HG03039 (cell line): Measurements from ENCODE around the gene DEGS1.

ENCODE experiments used
- ATAC-seq: cut with Tn5 transposase; IDR thresholded peaks from one replicate; pipeline ENCODE4 v1.9.1; 2021; ENCODE audit warnings: mild to moderate bottlenecking, moderate library complexity; ENCODE audit not compliant: unreplicated experiment

The DEGS1 gene

DNA sequence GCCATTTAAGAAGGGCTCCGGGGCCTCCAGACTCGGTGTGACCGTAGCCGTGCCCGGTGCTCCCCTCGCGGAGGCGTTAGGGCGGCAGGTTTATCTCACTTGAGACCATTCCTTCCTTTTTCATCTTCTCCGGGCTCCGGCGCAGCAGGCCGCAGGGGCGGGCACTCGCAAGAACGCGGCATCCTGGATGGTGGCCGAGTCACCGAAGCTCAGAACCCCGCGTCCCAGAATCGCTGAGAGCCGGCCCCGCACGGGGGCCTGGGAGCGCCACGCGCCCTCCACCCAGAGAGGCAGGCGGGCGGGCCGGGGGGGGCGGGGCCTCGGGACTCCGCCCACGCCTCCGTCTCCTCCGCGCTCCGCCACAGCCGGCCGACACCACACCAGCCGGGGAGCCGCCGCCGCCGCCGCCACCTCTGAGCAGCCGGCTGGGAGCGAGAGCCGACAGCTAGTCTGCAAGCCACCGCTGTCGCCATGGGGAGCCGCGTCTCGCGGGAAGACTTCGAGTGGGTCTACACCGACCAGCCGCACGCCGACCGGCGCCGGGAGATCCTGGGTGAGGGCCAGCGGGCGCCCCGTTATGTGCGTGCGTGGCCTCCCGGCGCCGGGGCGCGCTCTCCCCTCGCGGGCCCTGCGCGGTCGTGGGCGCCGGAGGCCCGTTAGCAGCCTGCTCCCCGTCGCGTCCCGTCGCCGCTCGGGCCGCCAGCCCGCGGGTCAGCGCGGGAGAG is at the start of gene DEGS1:
DEGS1 (plus strand) TSS at position 375 of the 725 bp plus-strand sequence; CDS start at position 472, 97 bp downstream.
- peak; percentile 70 for ATAC-seq

DNA sequence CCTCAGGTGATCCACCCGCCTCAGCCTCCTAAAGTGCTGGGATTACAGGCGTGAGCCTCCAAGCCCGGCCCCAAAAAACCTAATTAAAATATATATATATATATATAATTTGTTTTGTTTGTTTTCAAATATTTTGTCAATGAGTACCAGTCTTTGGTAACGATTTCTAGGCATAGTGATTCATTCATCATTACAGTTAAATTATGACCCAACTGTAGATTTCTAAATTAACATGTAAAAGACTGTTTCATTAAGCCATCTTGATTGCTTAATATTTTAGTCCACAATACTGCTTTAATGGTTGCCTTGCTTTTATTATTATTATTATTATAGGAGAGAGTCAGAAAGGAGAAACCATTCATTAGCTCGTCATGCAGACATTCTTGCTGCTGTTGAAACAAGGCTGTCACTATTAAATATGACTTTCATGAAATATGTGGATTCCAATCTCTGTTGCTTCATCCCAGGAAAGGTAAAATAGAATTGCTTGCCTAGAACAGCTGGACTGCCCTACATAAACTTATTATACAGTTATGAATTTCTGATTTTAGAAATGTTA is 49.2 kb upstream of the DEGS1 start:
- ATAC-seq: no peak

DNA sequence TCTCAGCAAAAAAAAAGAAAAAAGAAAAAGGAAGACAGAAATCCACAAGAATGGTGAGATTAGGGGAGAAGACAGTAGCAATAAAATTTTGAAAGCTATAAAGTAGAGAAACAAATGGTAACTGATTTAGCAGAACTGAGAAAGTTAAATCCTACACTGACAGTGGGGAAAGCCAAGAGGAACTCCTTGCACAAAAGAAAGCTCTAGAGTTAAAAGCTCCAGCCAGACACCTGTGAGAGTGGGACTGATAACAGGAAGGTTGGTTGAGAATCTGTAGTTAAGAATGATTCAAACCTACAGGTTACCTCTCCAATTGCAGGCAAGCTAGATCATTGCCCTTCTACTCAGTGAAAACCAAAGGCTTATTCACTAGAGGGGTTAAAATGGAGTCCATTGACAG is 45.5 kb upstream of the DEGS1 start:
- ATAC-seq: no peak

DNA sequence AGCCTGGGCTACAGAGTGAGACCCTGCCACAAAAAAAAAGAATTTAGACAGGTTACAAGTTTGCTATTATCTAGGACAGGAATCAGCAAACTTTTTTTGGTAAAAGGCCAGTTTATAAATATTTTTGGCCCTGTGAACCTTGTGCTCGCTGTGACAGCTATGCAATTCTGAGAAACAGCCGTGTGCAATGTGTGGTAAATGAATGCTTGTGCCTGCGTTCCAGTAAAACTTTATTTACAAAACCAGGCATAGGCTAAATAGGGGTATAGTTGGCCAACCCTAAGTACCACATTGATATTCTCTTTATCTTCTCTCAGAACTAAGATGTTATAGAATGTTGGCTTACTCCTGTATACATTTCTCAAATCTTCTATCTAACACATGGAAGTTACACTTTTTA is 44.8 kb upstream of the DEGS1 start:
- no peak for ATAC-seq

DNA sequence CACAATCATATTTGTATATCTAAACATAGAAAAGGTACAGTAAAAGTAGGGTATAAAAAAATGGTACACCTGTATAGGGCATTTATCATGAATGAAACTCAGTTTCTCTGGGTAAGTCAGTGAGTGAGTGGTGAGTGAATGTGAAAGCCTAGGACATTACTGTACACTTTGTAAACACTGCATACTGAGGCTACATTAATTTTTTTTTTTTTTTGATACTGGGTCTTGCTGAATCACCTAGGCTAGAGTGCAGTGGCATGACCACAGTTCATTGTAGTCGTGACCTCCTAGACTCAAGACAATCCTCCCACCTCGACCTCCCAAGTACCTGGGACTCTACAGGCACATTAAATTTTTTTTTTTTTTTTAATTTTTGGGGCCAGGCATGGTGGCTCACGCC is 41.3 kb upstream of the DEGS1 start:
- no peak for ATAC-seq

DNA sequence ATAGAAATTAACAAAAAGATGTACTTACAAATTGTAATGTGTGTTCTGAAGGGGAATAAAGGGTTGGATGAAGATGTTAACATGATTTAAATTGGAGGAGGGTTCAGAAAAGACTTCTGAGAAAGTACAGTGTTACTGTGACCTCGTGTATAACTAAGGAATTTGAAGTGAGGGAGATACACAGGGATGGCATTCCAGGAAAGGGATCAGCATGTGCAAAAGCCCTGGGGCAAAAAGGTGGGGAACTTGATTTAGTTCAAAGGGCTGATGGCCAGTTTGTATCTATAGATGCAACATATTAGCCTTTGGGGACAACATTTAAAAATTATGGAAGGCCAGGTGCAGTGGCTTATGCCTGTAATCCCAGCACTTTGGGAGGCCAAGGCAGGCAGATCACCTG is 33.3 kb upstream of the DEGS1 start:
- ATAC-seq: no peak

DNA sequence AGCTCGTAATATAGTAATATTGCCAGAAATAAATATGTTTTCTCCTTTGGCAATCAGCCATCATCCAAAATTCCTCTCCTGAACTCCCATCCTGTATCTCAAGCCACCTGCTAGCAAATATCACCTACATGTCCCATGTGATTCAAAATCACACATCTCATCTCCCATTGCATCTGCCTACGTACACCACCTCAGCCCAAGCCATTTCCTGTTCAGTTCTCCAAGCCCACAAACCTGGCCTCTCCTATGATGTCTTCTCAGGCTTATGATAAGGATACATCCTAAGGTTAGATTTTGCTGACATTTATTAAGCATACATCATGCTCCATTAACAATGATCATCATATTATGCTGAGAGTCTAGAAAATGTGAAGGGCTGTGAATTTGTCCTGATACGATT is 31.9 kb upstream of the DEGS1 start:
- no peak for ATAC-seq

DNA sequence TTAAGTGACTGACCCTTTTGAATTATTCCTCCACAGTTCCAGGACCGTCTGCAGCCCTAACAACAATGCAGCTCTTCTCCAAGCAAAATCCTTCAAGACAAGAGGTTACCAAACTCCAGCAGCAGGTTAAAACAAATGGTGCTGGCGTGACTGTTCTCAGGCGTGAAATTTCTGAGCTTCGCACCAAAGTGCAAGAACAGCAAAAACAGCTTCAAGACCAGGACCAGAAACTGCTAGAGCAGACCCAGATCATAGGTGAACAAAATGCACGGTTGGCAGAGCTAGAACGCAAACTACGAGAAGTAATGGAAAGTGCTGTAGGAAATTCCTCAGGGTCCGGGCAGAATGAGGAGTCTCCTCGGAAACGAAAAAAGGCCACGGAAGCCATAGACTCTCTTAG is 25.7 kb upstream of the DEGS1 start:
- no peak for ATAC-seq

DNA sequence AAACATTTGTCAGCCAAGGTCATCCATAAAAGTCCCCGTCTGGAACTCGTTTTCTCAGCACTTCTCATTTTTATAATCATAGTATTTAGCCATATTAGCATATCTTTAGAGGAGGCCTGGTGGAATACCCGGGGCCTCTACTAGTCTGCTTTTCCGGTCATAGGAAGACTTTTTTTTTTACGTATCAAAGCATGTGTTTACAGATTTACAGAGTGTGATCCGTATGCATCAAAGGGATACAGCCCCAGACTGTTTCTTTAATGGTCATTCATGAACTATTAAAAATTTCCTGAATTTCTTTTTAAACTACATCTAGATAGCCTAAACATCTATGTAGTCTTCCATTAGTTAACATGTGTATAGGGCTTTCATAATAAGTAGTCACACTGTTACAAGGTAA is 23.5 kb upstream of the DEGS1 start:
- no peak for ATAC-seq

DNA sequence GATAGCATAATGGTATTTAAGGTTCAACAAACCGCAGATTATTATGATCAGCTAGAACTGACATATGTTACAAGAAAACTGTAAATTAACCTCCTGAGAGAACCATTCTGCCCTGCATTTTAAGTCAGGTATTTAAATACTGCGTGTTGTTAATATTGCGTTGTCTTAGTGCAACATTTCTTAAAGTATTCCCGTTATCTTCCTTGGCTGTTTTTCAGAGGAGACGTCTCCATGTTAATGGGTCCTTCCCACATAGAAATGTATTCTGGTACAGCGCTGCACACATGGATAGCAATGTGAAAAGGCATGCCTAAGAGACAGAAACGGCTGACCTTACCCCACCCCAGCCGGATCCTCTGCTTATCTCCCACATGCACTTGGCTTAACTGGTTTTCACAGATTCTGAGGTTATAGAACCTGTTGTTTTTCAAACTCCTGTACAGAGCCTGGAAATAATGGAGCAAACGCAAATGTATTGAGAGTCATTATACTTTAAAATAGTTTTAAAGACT is 22.8 kb upstream of the DEGS1 start:
- ATAC-seq: no peak

DNA sequence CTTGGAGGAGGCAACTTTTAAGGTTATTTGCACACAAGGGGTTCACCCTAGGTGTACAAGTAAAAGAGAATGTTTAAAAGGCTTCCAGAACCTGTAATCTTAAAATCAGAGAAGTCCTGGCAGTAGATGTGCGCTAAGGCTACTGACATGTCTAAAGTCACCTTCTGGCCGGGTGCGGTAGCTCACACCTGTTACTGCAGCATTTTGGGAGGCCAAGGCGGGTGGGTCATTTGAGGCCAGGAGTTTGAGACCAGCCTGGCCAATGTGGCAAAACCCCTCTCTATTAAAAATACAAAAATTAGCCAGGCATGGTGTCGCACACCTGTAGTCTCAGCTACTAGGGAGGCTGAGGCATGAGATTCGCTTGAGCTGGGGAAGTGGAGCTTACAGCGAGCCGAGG is 20.3 kb upstream of the DEGS1 start:
- no peak for ATAC-seq

DNA sequence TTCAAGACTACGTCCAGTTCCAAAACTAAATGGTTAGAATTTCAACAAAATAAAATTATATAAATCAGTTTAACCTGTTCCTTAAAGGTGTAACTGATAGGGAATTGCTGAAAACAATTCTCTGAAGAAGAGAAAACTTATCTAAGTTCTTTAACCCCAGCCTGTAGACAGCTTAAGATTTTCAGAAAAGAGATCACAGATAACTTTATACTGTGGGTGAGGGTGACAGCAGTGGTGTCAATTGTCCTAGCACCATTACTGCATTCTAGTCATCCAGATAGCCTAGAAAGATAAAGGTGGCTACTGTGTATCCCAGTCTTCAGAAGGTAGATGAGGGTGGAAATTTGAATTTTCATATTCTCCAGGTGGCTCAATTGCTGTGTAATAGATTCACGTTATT is 19.7 kb upstream of the DEGS1 start:
- no peak for ATAC-seq

DNA sequence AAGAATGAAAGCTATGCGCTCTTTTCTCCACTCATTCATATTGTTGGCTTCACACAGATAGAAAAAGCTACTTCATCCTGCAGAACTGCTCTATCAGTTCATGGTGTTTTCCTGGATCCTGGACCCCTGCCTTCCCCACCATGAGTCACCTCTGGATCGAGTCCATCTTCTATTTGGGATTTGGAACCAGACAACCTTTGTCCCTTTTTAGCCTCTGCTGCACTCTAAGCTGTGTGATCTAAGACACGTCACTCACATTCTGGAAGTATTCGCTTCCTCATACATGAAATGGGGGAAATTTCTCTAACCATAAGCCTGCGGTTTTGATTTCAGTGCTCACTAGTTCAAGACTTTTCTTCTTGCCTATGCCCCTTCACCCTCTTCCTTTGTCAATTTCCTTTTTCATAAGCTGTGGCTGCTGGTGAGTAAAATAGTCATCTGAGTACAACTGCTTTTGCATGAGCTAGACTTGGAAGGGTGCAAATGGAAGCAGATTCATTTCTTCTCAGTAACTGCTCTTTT is 14.1 kb upstream of the DEGS1 start:
- peak; percentile 96 for ATAC-seq

DNA sequence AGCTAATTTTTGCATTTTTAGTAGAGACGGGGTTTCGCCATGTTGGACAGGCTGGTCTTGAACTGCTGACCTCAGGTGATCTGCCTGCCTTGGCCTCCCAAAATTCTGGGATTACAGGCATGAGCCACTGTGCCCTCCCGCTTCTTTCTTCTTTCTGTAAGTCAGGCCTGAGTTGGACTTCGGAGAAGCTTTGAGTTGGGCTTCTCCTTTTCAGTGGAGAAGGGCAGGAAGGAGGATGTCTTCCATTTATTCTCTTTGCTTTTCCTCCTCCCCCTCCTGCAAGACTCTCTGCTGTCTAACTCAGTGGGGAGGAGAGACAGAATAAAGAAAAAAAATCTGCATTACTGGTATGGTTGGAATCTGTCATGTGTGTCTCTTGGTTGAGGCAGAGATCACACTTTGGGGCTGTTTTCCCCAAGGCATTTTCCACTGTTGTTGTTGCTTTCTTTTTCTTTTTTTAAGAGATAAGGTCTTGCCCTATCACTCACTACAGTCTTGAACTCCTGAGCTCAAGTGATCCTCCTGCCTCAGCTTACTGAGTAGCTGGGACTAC is 13.2 kb upstream of the DEGS1 start:
- ATAC-seq: no peak

DNA sequence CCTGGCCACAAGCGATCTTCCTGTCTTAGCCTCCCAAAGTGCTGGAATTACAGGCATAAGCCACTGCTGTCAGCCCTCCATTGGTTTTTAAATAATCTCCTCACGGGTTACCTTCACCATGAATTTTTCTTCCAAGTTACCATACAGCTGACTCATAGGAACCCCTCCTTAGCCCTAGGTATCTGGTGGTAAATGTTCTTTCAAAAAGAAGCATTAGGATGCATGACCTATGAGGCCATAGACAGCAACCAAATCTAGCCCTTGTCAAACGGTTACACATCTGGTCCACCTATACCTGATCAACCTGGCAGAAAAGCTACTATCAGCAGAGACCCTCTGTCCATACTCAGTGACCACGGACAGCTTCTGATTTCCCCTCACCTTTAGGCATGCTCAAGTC is 12.7 kb upstream of the DEGS1 start:
- no peak for ATAC-seq

DNA sequence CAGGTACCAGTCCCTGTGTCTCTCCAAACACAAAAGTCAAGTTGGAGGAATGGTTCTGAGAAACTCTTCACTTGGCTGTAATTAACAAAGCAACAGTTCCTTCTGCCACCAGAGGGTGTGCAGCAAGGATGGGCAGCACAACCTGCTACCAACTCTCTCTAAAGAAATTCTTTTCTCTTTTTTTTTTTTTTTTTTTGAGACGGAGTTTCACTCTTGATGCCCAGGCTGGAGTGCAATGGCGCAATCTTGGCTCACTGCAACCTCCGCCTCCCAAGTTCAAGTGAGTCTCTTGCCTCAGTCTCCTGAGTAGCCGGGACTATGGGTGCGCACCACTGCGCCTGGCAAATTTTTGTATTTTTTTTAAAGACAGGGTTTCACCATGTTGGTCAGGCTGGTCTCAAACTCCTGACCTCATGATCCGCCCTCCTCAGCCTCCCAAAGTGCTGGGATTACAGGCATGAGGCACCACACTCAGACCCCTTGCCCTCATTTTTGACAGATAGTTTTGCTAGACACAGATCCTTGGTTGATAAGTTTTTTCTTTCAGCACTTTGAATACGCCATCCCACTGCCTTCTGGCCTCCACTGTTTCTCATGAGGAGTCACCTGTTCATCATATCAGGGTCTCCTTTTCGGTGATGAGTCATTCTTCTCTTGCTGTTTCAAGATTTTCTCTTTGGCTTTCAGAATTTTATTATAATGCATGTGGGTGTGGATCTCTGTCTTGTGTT is 12.1 kb upstream of the DEGS1 start:
- ATAC-seq: no peak

DNA sequence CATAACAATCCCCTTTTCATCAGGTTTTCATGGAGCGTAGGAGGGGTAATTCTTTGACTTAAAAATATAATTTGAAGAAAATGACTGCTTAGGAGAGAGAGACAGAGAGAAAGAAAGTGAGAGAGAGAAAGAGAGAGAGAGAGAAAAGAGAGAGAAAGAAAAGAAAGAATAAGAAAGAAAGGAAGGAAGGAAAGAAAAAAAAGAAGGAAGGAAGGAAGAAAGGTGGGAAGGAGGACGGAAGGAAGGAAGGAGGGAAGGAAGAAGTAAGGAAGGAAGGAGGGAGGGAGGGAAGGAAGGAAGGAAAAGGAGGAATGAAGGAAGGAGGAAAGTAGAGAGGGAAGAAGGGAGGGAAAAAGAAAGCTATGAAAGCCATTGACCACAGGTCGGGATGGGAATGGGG is 10.8 kb upstream of the DEGS1 start:
- no peak for ATAC-seq

DNA sequence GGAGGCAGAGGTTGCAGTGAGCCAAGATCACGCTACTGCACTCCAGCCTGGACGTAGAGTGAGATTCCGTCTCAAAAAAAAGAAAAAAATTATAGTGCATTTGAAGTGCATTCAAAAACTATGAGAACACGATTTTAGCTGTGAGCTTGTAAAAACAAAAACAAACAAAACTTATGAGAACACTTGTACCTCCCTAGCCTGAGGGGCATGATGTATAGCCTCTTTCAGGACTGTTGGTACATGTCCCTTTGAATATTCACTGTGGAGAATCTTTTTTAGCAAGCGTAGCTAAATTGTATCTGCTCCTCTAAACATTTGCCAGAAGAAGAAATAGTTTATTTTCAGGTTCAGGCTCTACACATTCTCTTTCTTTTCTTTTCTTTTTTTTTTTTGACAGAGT is 9.5 kb upstream of the DEGS1 start:
- no peak for ATAC-seq

DNA sequence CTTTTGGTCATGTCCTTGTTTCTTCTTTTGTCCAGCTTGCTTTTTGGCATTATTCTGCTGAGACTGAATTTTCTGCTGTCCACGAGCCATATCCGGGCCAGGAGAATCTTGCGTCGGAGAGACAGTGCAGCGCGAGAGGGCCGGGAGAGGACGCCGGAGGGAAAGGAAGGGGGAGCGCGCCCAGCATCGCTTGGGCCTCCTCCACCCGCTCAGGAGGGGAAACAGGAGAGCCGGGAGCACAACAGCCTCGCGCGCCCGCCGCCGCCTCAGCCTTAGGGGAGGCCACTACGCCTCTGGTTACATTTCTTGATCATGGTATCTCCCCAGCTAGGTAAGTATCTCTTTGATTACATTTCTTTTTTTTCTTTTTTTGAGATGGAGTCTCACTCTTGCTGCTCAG is 7.4 kb upstream of the DEGS1 start:
- ATAC-seq: no peak

DNA sequence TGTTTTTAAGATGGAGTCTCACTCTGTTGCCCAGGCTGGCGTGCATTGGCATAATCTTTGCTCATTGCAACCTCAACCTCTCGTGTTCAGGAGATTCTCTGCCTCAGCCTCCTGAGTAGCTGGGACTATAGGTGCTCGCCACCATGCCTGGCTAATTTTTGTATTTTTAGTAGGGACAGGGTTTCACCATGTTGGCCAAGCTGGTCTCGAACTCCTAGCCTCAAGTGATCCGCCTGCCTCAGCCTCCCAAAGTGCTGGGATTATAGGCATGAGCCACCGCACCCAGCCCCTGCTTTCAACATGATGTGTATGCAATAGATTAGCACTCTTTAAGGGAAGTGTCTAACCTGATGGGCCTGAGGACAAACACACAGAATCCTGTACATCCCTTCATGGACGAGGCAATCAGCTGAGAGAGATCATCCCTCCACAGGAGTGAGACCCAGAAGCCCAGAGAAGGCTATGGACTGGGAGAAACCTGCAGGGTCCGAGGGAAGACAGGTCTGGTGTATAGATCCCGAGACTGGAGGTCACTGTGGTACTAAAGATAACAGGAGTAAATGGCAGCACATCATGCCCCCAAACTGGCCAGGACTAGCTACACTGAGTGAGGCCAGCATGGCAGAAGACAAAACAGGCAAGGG is 5.6 kb upstream of the DEGS1 start:
- no peak for ATAC-seq

DNA sequence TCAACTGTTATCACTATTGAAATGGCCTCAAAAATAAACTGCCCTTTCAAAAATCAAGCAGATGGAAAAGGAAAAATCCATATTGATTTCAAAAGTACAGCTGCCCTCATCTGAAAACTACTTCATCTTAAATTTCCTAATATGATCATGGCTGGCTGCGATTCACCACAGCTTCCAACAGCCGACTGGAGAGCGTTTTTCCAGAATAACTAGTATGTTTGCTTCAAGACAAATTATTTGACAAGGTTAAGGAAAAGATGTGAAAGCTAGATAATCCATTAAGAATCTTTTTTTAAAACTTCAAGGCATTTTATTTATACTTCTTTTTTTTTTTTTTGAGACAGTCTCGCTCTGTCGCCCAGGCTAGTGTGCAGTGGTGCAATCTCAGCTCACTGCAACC is 4.1 kb upstream of the DEGS1 start:
- no peak for ATAC-seq
